ENCODE results near the gene HSD3B2.

DNA sequence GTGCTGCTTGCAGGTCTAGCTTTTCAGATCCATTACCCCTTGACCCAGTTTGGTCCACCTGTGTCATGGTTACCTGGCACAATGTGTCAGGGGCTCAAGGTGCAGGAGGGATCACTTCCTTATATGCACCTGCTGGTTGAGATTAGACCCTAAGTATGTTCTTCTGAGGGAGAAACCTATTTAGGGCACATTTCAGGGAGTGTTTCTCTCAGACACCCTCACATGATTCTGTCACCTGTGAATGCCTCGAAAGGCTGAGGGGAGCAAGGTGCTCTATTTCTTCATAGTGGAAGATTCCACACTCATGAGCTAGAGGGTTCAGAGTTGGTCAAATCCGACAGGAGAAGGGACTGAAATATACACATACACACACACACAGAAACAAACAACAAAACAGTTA, 15.5 kb downstream of the HSD3B2 start:
- TF ChIP-seq CTCF (conservative IDR thresholded peaks at IDR 0.05 in 1 of 2, IDR thresholded peaks at IDR 0.05 in 1 of 2; ENCODE audit: extremely low read depth in 1 of 2, insufficient read depth in 1 of 2, low read depth in 1 of 2, low read length in 2 of 2) (no peak), EZH2 (IDR thresholded peaks at IDR 0.05; ENCODE audit: borderline replicate concordance, low read length) (no peak)

All from mammary epithelial cell (primary cell).